ENCODE results near the gene PLEKHH2.

Gene PLEKHH2

DNA sequence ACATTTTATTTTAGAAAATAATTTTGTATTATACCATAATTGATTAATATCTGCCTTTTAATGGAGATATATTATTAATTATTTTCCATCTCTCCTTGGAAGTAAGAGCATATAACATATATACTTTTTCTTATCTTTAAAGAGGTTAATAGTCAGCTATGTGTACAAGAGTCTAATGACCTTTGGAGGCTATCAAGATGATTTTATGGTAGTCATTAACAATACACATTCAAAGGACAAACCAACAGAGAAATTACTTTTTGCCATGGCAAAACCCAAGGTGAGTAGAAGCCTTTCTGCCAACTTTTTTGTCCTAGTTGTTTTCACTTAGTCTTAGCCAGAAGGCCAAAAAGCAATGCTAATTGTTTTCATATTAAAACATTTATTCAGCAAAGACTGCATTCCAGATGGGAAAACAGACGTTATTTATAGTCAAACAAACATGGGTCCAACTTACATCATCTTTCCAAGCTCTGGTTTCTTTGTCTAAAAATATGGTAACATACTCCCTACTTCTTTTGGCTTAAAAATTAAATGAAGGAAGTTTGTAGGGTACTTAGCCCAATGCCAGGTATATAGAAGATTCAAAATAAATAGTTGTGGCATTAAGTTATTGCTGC lies 127.1 kb downstream of the PLEKHH2 start:
- DNase-seq (ENCODE audit: low read depth in 1 of 2, low spot score in 1 of 2), result no peak
- no peak overlapping the region for H3K27ac ChIP-seq (replicated peaks)
- no peak for TF ChIP-seq GABPA (IDR thresholded peaks at IDR 0.05; ENCODE audit: low read depth)
- TF ChIP-seq, protein P1, sequence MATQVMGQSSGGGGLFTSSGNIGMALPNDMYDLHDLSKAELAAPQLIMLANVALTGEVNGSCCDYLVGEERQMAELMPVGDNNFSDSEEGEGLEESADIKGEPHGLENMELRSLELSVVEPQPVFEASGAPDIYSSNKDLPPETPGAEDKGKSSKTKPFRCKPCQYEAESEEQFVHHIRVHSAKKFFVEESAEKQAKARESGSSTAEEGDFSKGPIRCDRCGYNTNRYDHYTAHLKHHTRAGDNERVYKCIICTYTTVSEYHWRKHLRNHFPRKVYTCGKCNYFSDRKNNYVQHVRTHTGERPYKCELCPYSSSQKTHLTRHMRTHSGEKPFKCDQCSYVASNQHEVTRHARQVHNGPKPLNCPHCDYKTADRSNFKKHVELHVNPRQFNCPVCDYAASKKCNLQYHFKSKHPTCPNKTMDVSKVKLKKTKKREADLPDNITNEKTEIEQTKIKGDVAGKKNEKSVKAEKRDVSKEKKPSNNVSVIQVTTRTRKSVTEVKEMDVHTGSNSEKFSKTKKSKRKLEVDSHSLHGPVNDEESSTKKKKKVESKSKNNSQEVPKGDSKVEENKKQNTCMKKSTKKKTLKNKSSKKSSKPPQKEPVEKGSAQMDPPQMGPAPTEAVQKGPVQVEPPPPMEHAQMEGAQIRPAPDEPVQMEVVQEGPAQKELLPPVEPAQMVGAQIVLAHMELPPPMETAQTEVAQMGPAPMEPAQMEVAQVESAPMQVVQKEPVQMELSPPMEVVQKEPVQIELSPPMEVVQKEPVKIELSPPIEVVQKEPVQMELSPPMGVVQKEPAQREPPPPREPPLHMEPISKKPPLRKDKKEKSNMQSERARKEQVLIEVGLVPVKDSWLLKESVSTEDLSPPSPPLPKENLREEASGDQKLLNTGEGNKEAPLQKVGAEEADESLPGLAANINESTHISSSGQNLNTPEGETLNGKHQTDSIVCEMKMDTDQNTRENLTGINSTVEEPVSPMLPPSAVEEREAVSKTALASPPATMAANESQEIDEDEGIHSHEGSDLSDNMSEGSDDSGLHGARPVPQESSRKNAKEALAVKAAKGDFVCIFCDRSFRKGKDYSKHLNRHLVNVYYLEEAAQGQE (IDR thresholded peaks at IDR 0.05; ENCODE audit: insufficient replicate concordance, low read depth), result no peak
- TF ChIP-seq, protein P2, sequence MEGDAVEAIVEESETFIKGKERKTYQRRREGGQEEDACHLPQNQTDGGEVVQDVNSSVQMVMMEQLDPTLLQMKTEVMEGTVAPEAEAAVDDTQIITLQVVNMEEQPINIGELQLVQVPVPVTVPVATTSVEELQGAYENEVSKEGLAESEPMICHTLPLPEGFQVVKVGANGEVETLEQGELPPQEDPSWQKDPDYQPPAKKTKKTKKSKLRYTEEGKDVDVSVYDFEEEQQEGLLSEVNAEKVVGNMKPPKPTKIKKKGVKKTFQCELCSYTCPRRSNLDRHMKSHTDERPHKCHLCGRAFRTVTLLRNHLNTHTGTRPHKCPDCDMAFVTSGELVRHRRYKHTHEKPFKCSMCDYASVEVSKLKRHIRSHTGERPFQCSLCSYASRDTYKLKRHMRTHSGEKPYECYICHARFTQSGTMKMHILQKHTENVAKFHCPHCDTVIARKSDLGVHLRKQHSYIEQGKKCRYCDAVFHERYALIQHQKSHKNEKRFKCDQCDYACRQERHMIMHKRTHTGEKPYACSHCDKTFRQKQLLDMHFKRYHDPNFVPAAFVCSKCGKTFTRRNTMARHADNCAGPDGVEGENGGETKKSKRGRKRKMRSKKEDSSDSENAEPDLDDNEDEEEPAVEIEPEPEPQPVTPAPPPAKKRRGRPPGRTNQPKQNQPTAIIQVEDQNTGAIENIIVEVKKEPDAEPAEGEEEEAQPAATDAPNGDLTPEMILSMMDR (IDR thresholded peaks at IDR 0.05; ENCODE audit: insufficient read depth, low read length), result no peak
- TF ChIP-seq SPI1 (IDR thresholded peaks at IDR 0.05; ENCODE audit: borderline replicate concordance, low read depth), result no peak
- TF ChIP-seq POLR2AphosphoS5 (IDR thresholded peaks at IDR 0.05; ENCODE audit: low read depth), result no peak
- H3K27me3 ChIP-seq (ENCODE audit: insufficient read depth, poor library complexity, severe bottlenecking), result peaks cover 7% of the 10 kb centered on the region
- no peak overlapping the region for H3K4me3 ChIP-seq (replicated peaks; ENCODE audit: insufficient read depth, low read length)

DNA sequence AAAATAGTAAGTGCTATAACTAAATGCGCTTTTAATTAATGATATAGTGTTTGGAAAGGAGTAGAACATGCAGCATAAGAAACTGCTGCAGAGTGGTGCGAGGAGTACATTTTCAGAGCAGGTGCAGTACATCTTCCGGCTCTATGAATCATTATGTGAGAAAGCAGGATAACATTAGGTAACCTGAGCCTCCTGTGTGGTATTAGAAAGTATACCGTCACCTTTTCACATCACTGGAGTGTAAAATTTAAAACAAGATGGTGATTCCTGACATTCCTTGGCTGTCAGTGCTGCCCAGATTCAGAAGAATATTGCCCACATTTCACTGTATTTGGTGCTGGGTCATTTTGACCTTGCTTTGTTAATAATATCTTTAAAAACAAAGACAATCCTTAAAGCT lies 128.9 kb downstream of the PLEKHH2 start:
- TF ChIP-seq GABPA (IDR thresholded peaks at IDR 0.05; ENCODE audit: low read depth), result no peak
- TF ChIP-seq, protein P2 (IDR thresholded peaks at IDR 0.05; ENCODE audit: insufficient read depth, low read length), result no peak
- no peak for TF ChIP-seq POLR2AphosphoS5 (IDR thresholded peaks at IDR 0.05; ENCODE audit: low read depth)
- TF ChIP-seq SPI1 (IDR thresholded peaks at IDR 0.05; ENCODE audit: borderline replicate concordance, low read depth), result no peak
- TF ChIP-seq, protein P1 (IDR thresholded peaks at IDR 0.05; ENCODE audit: insufficient replicate concordance, low read depth), result no peak
- Histone ChIP-seq H3K27ac (replicated peaks) (no peak overlapping the region), H3K27me3 (ENCODE audit: insufficient read depth, poor library complexity, severe bottlenecking) (peaks cover 6% of the 10 kb centered on the region), H3K4me3 (replicated peaks; ENCODE audit: insufficient read depth, low read length) (no peak overlapping the region)
- no peak for DNase-seq (ENCODE audit: low read depth in 1 of 2, low spot score in 1 of 2)

DNA sequence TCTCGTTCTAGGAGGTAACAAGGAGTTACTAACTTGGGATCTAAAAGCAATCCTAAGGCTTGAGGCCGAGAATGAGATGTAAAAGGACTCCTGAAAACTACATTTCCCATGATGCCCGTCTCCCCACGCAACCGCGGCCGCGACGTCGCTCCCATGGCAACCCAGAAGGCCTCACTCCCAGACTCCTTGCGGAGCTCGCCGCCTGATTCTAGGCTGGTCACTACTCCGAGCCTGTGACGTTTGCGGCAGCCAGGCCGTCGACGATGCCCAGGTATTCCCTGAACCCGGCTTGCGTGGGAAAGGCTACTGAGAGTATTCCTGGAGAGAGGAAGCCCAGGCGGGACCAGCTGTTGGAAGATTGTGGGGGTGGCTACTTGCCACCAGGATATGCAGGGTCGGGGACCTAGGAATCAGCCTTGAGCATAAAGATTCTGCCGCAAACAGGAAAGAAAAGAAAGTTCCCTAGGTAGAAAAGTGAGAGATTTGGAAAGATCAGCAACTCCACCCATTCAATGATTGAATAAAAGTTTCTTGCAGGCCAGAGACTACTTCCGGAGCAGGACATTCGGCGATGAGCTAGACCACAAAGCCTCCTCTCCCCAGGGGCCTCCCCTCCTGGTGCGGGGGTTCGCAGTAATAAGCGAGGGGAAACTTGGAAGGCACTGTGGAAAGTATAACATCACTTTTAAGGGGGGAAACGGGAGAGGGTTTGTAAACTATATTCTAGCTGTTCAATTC lies 137.0 kb downstream of the PLEKHH2 start, which contains the start of gene DYNC2LI1:
Gene DYNC2LI1, plus strand, starts transcription at position 164 of the 738 bp plus-strand sequence. Its CDS starts 100 bp downstream, at position 264.
- peak; percentile 55 to 91 for DNase-seq (ENCODE audit: low read depth in 1 of 2, low spot score in 1 of 2)
- no peak for TF ChIP-seq SPI1 (IDR thresholded peaks at IDR 0.05; ENCODE audit: borderline replicate concordance, low read depth)
- TF ChIP-seq POLR2AphosphoS5 (IDR thresholded peaks at IDR 0.05; ENCODE audit: low read depth), result 0 out of 2 replicates have a peak, but pooled peaks have one; percentile 34
- no peaks in the 10 kb centered on the region for H3K27me3 ChIP-seq (ENCODE audit: insufficient read depth, poor library complexity, severe bottlenecking)
- peak within 1 kb of the TSS; percentile 54 for H3K27ac ChIP-seq (replicated peaks)
- H3K4me3 ChIP-seq (replicated peaks; ENCODE audit: insufficient read depth, low read length), result peak within 1 kb of the TSS; percentile 98

DNA sequence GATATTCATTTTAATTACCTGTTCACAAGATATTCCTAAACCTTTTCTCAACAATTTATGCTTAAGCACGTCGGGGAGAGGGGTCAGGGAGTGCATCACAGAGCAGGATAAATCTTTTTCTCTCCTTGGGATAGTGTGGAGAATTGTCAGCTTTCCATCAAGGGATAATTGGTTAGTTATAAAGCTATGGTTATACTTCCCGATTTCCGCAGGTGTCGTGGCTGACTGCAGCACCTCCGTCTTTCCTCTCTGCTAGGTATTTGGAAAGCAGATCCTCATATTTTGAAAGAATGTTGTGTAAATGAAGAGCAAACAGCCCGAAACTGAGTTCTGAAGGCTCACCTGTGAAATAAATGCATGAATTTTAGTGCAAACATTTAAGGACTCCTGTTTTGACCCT lies 137.6 kb downstream of the PLEKHH2 start:
- TF ChIP-seq GABPA (IDR thresholded peaks at IDR 0.05; ENCODE audit: low read depth) (no peak), SPI1 (IDR thresholded peaks at IDR 0.05; ENCODE audit: borderline replicate concordance, low read depth) (no peak), POLR2AphosphoS5 (IDR thresholded peaks at IDR 0.05; ENCODE audit: low read depth) (no peak)
- TF ChIP-seq, protein P1 (IDR thresholded peaks at IDR 0.05; ENCODE audit: insufficient replicate concordance, low read depth), result no peak
- TF ChIP-seq, protein P2 (IDR thresholded peaks at IDR 0.05; ENCODE audit: insufficient read depth, low read length), result no peak
- Histone ChIP-seq H3K27ac (replicated peaks) (no peak overlapping the region; the same call in 1 of the 2 replicates), H3K27me3 (ENCODE audit: insufficient read depth, poor library complexity, severe bottlenecking) (no peaks in the 10 kb centered on the region), H3K4me3 (replicated peaks; ENCODE audit: insufficient read depth, low read length) (peak overlapping the region; percentile 98)
- peak in 1 of 2 experiments; percentile 4 for DNase-seq (ENCODE audit: low read depth in 1 of 2, low spot score in 1 of 2)

Data from HL-60 (cell line).